H1 (cell line): ENCODE data around the gene SCGB1C2.

Experiments
- BACH1 ChIP-seq: IDR thresholded peaks from 2 replicates; pipeline ENCODE4 v1.6.1; 2012; ENCODE audit warnings: low read length, improper control_type of control experiment
- BCL11A ChIP-seq, 2 experiments: IDR thresholded peaks; one replicate each; pipeline ENCODE4 v1.6.1; 2011; ENCODE audit warnings: low read depth in 2 of 2, low read length in 2 of 2, mild to moderate bottlenecking in 2 of 2
- CTCF ChIP-seq, 3 experiments: IDR thresholded peaks; 1 replicate in 2 of 3; 2 replicates in 1 of 3; pipeline versions ENCODE4 v1.5.1 to v1.6.1; 2011; ENCODE audit warnings: low read length in 3 of 3, mild to moderate bottlenecking in 3 of 3, inconsistent platforms in 2 of 3, low read depth in 1 of 3, moderate library complexity in 1 of 3; ENCODE audit not compliant: insufficient read depth in 1 of 3; ENCODE audit errors: control extremely low read depth in 1 of 3
- EGR1 ChIP-seq: IDR thresholded peaks from 2 replicates; pipeline ENCODE4 v1.6.1; 2011; ENCODE audit warnings: low read depth, low read length, borderline replicate concordance
- EP300 ChIP-seq, 2 experiments: IDR thresholded peaks; 1 replicate in 1 of 2; 2 replicates in 1 of 2; pipeline ENCODE4 v1.6.1; 2011 to 2012; ENCODE audit warnings: low read depth in 2 of 2, low read length in 2 of 2, mild to moderate bottlenecking in 2 of 2, borderline replicate concordance in 1 of 2, inconsistent platforms in 1 of 2, moderate library complexity in 1 of 2
- GTF2F1 ChIP-seq: IDR thresholded peaks from 2 replicates; pipeline ENCODE4 v1.6.1; 2012; ENCODE audit warnings: low read depth, low read length, improper control_type of control experiment, borderline replicate concordance
- MAX ChIP-seq: IDR thresholded peaks from 2 replicates; pipeline ENCODE4 v1.6.1; 2012; ENCODE audit warnings: inconsistent platforms
- RAD21 ChIP-seq, 2 experiments: IDR thresholded peaks in 1 of 2; conservative IDR thresholded peaks in 1 of 2; 2 replicates each; pipeline ENCODE4 v1.6.1; 2011; ENCODE audit warnings: low read depth in 2 of 2, low read length in 2 of 2, improper control_type of control experiment in 1 of 2, inconsistent platforms in 1 of 2, mild to moderate bottlenecking in 1 of 2, moderate library complexity in 1 of 2
- RFX5 ChIP-seq: IDR thresholded peaks from 2 replicates; pipeline ENCODE4 v1.6.1; 2011; ENCODE audit warnings: low read depth, low read length, improper control_type of control experiment, borderline replicate concordance
- TF ChIP-seq, protein P1 (sequence below): IDR thresholded peaks from 2 replicates; pipeline ENCODE4 v1.6.1; 2011; ENCODE audit warnings: low read length, improper control_type of control experiment
- TF ChIP-seq, protein P2 (sequence below): IDR thresholded peaks from 2 replicates; pipeline ENCODE4 v1.6.1; 2012; ENCODE audit warnings: inconsistent platforms

DNA sequence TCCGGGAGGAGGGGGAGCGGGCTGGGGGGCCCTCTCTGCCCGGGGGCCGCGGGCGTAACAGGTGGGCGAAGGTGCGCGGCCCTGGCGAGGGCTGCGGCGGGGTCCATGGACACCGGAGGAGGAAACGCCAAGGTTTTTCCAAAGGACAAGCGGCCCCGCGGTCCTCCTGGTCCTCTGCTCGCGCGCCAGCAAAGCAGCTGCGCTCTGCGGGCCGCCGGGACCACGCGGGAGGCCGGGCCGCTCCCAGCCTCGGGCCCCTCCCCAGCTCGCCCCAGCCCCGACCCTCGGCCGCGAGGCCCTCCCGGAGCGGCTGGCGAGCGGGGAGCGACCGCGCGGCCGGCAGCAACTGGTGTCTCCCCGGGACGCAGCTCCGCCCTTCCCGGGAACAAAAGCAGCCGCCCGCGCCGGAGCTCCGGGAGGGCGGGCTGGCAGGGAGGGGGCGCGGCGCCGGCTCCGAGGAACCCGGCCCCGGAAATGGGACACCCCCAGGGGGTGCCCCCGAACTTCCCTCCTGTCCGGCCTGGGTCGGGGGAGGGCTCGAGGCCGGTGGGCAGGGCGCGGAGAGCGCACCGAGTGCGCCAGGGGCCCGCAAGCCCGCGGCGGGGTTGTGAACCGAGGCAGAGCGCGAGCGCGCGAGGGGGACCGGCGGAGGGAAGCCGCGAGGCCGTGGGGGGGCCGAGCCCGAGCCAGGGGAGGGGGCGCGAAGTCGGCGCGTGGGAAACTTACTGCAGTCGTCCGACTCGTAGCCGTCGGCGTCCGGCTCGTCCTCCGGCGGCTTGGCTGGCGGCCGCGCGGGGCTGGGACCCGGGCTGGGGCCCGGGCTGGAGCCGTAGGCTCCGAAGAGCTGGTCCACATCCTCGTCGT lies 43.2 kb downstream of the SCGB1C2 start:
- TF ChIP-seq CTCF (IDR thresholded peaks at IDR 0.05; ENCODE audit: control extremely low read depth in 1 of 3, insufficient read depth in 1 of 3, low read depth in 1 of 3, low read length in 3 of 3) (no peak), GTF2F1 (no peak), BCL11A (IDR thresholded peaks at IDR 0.05; ENCODE audit: low read depth in 2 of 2, low read length in 2 of 2) (no peak), RFX5 (no peak), RAD21 (IDR thresholded peaks at IDR 0.05 in 1 of 2, conservative IDR thresholded peaks at IDR 0.05 in 1 of 2; ENCODE audit: low read depth in 2 of 2, low read length in 2 of 2) (no peak), EP300 (IDR thresholded peaks at IDR 0.05; ENCODE audit: borderline replicate concordance in 1 of 2, low read depth in 2 of 2, low read length in 2 of 2) (no peak), MAX (no peak), EGR1 (no peak), BACH1 (0 out of 2 replicates have a peak, but pooled peaks have one; percentile 38)
- TF ChIP-seq, protein P1, sequence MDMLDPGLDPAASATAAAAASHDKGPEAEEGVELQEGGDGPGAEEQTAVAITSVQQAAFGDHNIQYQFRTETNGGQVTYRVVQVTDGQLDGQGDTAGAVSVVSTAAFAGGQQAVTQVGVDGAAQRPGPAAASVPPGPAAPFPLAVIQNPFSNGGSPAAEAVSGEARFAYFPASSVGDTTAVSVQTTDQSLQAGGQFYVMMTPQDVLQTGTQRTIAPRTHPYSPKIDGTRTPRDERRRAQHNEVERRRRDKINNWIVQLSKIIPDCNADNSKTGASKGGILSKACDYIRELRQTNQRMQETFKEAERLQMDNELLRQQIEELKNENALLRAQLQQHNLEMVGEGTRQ: no peak
- TF ChIP-seq, protein P2, sequence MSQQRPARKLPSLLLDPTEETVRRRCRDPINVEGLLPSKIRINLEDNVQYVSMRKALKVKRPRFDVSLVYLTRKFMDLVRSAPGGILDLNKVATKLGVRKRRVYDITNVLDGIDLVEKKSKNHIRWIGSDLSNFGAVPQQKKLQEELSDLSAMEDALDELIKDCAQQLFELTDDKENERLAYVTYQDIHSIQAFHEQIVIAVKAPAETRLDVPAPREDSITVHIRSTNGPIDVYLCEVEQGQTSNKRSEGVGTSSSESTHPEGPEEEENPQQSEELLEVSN: no peak
